Upper lobe of left lung (tissue), 6 donors: ENCODE data around the gene USF2. TPM values are rescaled to one million over a fixed set of nuclear protein-coding genes. Genes with fewer than 3 reads are reported as not detected.

Experiments
- ATAC-seq, 2 donors: fragments of 200-7000 bp; cut with Tn5 transposase; one replicate each; pipeline ENCODE4 v1.9.1; 2022; ENCODE audit warnings: mild to moderate bottlenecking in 2 of 2, moderate library complexity in 2 of 2; ENCODE audit not compliant: low FRiP score in 2 of 2
- DNase-seq, 2 donors: peaks; one replicate each; pipeline ENCODE4 v3.0.0-alpha.2; 2019 to 2020
- H3K27ac ChIP-seq, 4 donors: fragments of 200-600 bp; sonication (generic); one replicate each; pipeline ENCODE4 v1.5.1; 2016 to 2019
- H3K27me3 ChIP-seq, 4 donors: fragments of 200-600 bp; sonication (generic); one replicate each; pipeline ENCODE4 v1.5.1; 2017 to 2019
- H3K36me3 ChIP-seq, 4 donors: fragments of 200-600 bp; sonication (generic); one replicate each; pipeline ENCODE4 v1.5.1; 2016 to 2019
- H3K4me1 ChIP-seq, 4 donors: fragments of 200-600 bp; sonication (generic); one replicate each; pipeline ENCODE4 v1.5.1; 2018 to 2019
- H3K4me3 ChIP-seq, 4 donors: fragments of 200-600 bp; sonication (generic); one replicate each; pipeline ENCODE4 v1.5.1; 2017 to 2019; ENCODE audit warnings: mild to moderate bottlenecking in 2 of 4, moderate library complexity in 1 of 4
- H3K9me3 ChIP-seq, 4 donors: fragments of 200-600 bp; sonication (generic); one replicate each; pipeline ENCODE4 v1.5.1; 2018 to 2019
- CTCF ChIP-seq, 6 experiments: fragments of 450-650 bp in 4 of 6; fragments of 200-600 bp in 2 of 6; sonication (generic) in 2 of 6; IDR thresholded peaks; one replicate each; pipeline ENCODE4 v1.5.1; 2016 to 2019; ENCODE audit warnings: antibody characterized with exemption in 6 of 6
- EP300 ChIP-seq, 4 donors: sonication (generic); formaldehyde crosslinking; IDR thresholded peaks; one replicate each; pipeline ENCODE4 v1.5.1; 2017; ENCODE audit warnings: antibody characterized with exemption in 4 of 4, control low read depth in 2 of 4
- POLR2A ChIP-seq, 4 donors: fragments of 450-650 bp; IDR thresholded peaks; one replicate each; pipeline ENCODE4 v1.5.1; 2016 to 2017; ENCODE audit warnings: antibody characterized with exemption in 4 of 4, mild to moderate bottlenecking in 2 of 4
- POLR2AphosphoS5 ChIP-seq, 2 donors: sonication (generic); formaldehyde crosslinking; IDR thresholded peaks; one replicate each; pipeline ENCODE4 v1.5.1; 2017; ENCODE audit warnings: antibody characterized with exemption in 2 of 2
- WGBS, 2 donors: methylation state at CpG; one replicate each; pipeline ENCODE4 v1.1.5; 2017 to 2018; 5-methylcytosine and 5-hydroxymethylcytosine counted together
- total RNA-seq, 6 donors: library from RNA; depleted of rRNA in 4 of 6; stranded (reverse); fragments of >200 nt in 4 of 6; gene quantifications; one replicate each; pipeline versions ENCODE4 v1.1.0 to v1.2.1, GENCODE V29; 2016 to 2021
- donor health status: DM: no; HTN: no; CAD: no; lungs with moderate emphysema.
- donor health status: DM: no; HTN: yes; CAD: no; lungs with severe emphysema.

USF2 gene
- total RNA-seq, 6 donors from 2014 or later = 96.7 to 289 (median 175) TPM

GRCh38 chr19:35267353-35267817 is 1.4 kb upstream of the USF2 start:
- ATAC-seq = peak in 1 of 2 donors; percentile 61
- Histone ChIP-seq H3K36me3 (peaks cover 7 to 37% (median 25%) of the 10 kb centered on the region in 4 donors), H3K27ac (peak overlapping the region; percentile 88 to 97 (median 92)), H3K4me1 (peaks cover 29 to 52% (median 41%) of the 10 kb centered on the region in 4 donors), H3K27me3 (no peaks in the 10 kb centered on the region), H3K9me3 (no peaks in the 10 kb centered on the region), H3K4me3 (peak overlapping the region; percentile 48 to 89 (median 84))
- 1 to 3% methylated on average over 13 to 35 of the region's 40 CpGs for WGBS, 2 donors
- peak; percentile 55 to 90 for DNase-seq
- TF ChIP-seq EP300 (IDR thresholded peaks at IDR 0.05) (no peak), POLR2A (IDR thresholded peaks at IDR 0.05) (no peak), POLR2AphosphoS5 (IDR thresholded peaks at IDR 0.05) (no peak), CTCF (IDR thresholded peaks at IDR 0.05) (no peak)

- H3K4me1 ChIP-seq = peaks cover 29 to 57% (median 43%) of the 10 kb centered on the region in 4 donors
- peak; percentile 65 to 91 for ATAC-seq
These were observed 785 bp upstream of the USF2 start for GRCh38 chr19:35267818-35268535.

GRCh38 chr19:35269438-35270117 is 816 bp downstream of the USF2 start:
- Histone ChIP-seq H3K27ac (peak overlapping the region; percentile 88 to 97 (median 92)), H3K4me3 (peak overlapping the region; percentile 82 to 89 (median 86)), H3K27me3 (no peaks in the 10 kb centered on the region), H3K36me3 (peaks cover 13 to 45% (median 40%) of the 10 kb centered on the region in 4 donors), H3K4me1 (peaks cover 29 to 58% (median 41%) of the 10 kb centered on the region in 4 donors), H3K9me3 (no peaks in the 10 kb centered on the region)
- TF ChIP-seq EP300 (IDR thresholded peaks at IDR 0.05) (no peak), POLR2AphosphoS5 (IDR thresholded peaks at IDR 0.05) (peak in 1 of 2 donors; percentile 55), POLR2A (IDR thresholded peaks at IDR 0.05) (peak in 1 of 4 donors; percentile 42), CTCF (IDR thresholded peaks at IDR 0.05) (peak; percentile 75 to 90 (median 84))
- ATAC-seq (peak; percentile 71 to 79), DNase-seq (peak; percentile 91 to 95)
- 14 to 33% methylated on average over 4 to 8 of the region's 66 CpGs for WGBS, 2 donors

More at GRCh38 chr19:35267818-35268535, 785 bp upstream of the USF2 start:
- WGBS, 2 donors = 0% methylated on average over 19 to 48 of the region's 100 CpGs
- peak; percentile 73 to 97 for DNase-seq
- peaks cover 7 to 38% (median 25%) of the 10 kb centered on the region in 4 donors for H3K36me3 ChIP-seq
- H3K4me3 ChIP-seq = peak overlapping the region; percentile 48 to 89 (median 84)
- H3K27ac ChIP-seq = peak overlapping the region; percentile 88 to 97 (median 92)
- TF ChIP-seq POLR2AphosphoS5 (IDR thresholded peaks at IDR 0.05) (peak; percentile 57 to 62), CTCF (IDR thresholded peaks at IDR 0.05) (no peak), POLR2A (IDR thresholded peaks at IDR 0.05) (peak in 3 of 4 donors; percentile 38 to 81 (median 45))
- no peaks in the 10 kb centered on the region for H3K9me3 ChIP-seq
- no peaks in the 10 kb centered on the region for H3K27me3 ChIP-seq

GRCh38 chr19:35270381-35270811 is 1.6 kb downstream of the USF2 start:
- peak overlapping the region in 2 of 4 donors; percentile 88 to 95 for H3K27ac ChIP-seq
- no peaks in the 10 kb centered on the region for H3K9me3 ChIP-seq
- H3K36me3 ChIP-seq = peaks cover 13 to 53% (median 45%) of the 10 kb centered on the region in 4 donors
- ATAC-seq = no peak
- TF ChIP-seq POLR2AphosphoS5 (IDR thresholded peaks at IDR 0.05) = no peak
- TF ChIP-seq POLR2A (IDR thresholded peaks at IDR 0.05) = no peak
- TF ChIP-seq EP300 (IDR thresholded peaks at IDR 0.05) = no peak
- TF ChIP-seq CTCF (IDR thresholded peaks at IDR 0.05) = no peak
- H3K4me1 ChIP-seq = peaks cover 23 to 50% (median 34%) of the 10 kb centered on the region in 4 donors
- DNase-seq = peak in 1 of 2 donors; percentile 67
- no peaks in the 10 kb centered on the region for H3K27me3 ChIP-seq
- 87 to 90% methylated on average over 16 of the region's 16 CpGs for WGBS, 2 donors
- H3K4me3 ChIP-seq = peak overlapping the region in 1 of 4 donors; percentile 89
